ENCODE measurements around the gene OR6S1.

GRCh38 chr14:20628063-20628854 lies 13.2 kb downstream of the OR6S1 start:
- no peak for TF ChIP-seq CTCF (IDR thresholded peaks at IDR 0.05; ENCODE audit: poor library complexity)
- no peak for TF ChIP-seq EZH2 (IDR thresholded peaks at IDR 0.05; ENCODE audit: borderline replicate concordance)

All from hepatocyte (in vitro differentiated cells).